ENCODE data around the gene SYNE2. TPM values are rescaled to one million over a fixed set of nuclear protein-coding genes. Genes with fewer than 3 reads are reported as not detected.

SYNE2 gene
- total and polyA plus RNA-seq, 10 of the 15 experiments (the other 5 are each of a cell fraction or from before 2014, with no cell fraction given): 2.1 to 52.7 (median 38.1) TPM

- TF ChIP-seq ZNF384 (IDR thresholded peaks at IDR 0.05; ENCODE audit: borderline replicate concordance, low read depth, low read length) (no peak), BACH1 (IDR thresholded peaks at IDR 0.05; ENCODE audit: borderline replicate concordance) (no peak)
Observed at GRCh38 chr14:63908667-63909264, 56.0 kb downstream of the SYNE2 start (continued).

- no peak overlapping the region for H2AFZ ChIP-seq (ENCODE audit: control insufficient read depth, low read depth, low read length)
- intact Hi-C loops (cut with micrococcal nuclease; ENCODE audit: unreplicated experiment) (no loop called here), in situ Hi-C loops (cut with MboI) (no loop called here)
- FAIRE-seq (no peak), DNase-seq (ENCODE audit: low read depth, low spot score) (no peak), ATAC-seq (no peak)
- ChIA-PET RAD21 (ENCODE audit: unreplicated experiment) (interaction anchor here (0.5 to 2.2 kb wide), 4 partner anchors 22 to 62 kb away, joined by 3 to 7 read pairs (median 4); no protein-coding TSS in a partner anchor), SMC1A (ENCODE audit: uncharacterized antibody, unreplicated experiment) (interaction anchor here (0.8 to 4.4 kb wide), 11 partner anchors 9 to 386 kb away, joined by 3 to 26 read pairs (median 5); no protein-coding TSS in a partner anchor), POLR2A (no interaction called here), CTCF (interaction anchor here (0.5 to 2.7 kb wide), 8 partner anchors 8 to 50 kb away, joined by 3 to 9 read pairs (median 4); no protein-coding TSS in a partner anchor)
- peaks cover 0 to 6% of the 10 kb centered on the region in 2 experiments; a peak in 1 of 4 replicates for H3K36me3 ChIP-seq (ENCODE audit: control insufficient read depth in 2 of 2, insufficient read depth in 2 of 2, low read length in 1 of 2)
- no peaks in the 10 kb centered on the region for H3K9me3 ChIP-seq (replicated peaks; ENCODE audit: control insufficient read depth, insufficient read depth, low read length)
- TSS peak; percentile 18 for BruUV-seq (replicated peaks)
- no peaks in the 10 kb centered on the region for H3K27me3 ChIP-seq (replicated peaks in 1 of 2; ENCODE audit: control insufficient read depth in 2 of 2, insufficient read depth in 2 of 2, low read length in 1 of 2)
- no peak overlapping the region for H3K9ac ChIP-seq (ENCODE audit: control insufficient read depth, insufficient read depth, low read length)
- H3K79me2 ChIP-seq (ENCODE audit: control insufficient read depth, insufficient read depth, low read length): peaks cover 18% of the 10 kb centered on the region
- TF ChIP-seq NR2C1 (IDR thresholded peaks at IDR 0.05) (no peak), BHLHE40 (IDR thresholded peaks at IDR 0.05; ENCODE audit: borderline replicate concordance in 1 of 2, low read depth in 2 of 2, low read length in 1 of 2) (no peak), MLLT1 (IDR thresholded peaks at IDR 0.05) (no peak), MEF2B (IDR thresholded peaks at IDR 0.05; ENCODE audit: partially characterized antibody, poor library complexity, severe bottlenecking) (no peak), MAX (IDR thresholded peaks at IDR 0.05; ENCODE audit: low read depth, low read length) (no peak), CHD1 (IDR thresholded peaks at IDR 0.05; ENCODE audit: low read depth, low read length) (no peak), WRNIP1 (IDR thresholded peaks at IDR 0.05; ENCODE audit: borderline replicate concordance, low read depth, low read length) (no peak), CBX5 (IDR thresholded peaks at IDR 0.05; ENCODE audit: low read depth) (no peak), PBX3 (IDR thresholded peaks at IDR 0.05; ENCODE audit: insufficient replicate concordance, low read depth, low read length) (no peak)
- H3K4me1 ChIP-seq (ENCODE audit: control insufficient read depth, insufficient read depth, low read length): peaks cover 17% of the 10 kb centered on the region
- no peak overlapping the region for H3K4me3 ChIP-seq
- no peaks in the 10 kb centered on the region for H4K20me1 ChIP-seq (ENCODE audit: control insufficient read depth, insufficient read depth)
- no peak overlapping the region; the same call in 1 of the 2 replicates for H3K4me2 ChIP-seq (ENCODE audit: control insufficient read depth, insufficient read depth)
- H3K27ac ChIP-seq (ENCODE audit: control insufficient read depth, insufficient read depth): 0 out of 2 replicates have a peak overlapping the region, but pooled peaks have one; percentile 15
Observed at GRCh38 chr14:63909984-63910383, 57.2 kb downstream of the SYNE2 start.
